ENCODE data around the gene ATP8B4. TPM values are rescaled to one million over a fixed set of nuclear protein-coding genes. Genes with fewer than 3 reads are reported as not detected.

The ATP8B4 gene
- total RNA-seq, 6 donors from 2014 or later = 2.2 to 9.4 (median 5.4) TPM

DNA sequence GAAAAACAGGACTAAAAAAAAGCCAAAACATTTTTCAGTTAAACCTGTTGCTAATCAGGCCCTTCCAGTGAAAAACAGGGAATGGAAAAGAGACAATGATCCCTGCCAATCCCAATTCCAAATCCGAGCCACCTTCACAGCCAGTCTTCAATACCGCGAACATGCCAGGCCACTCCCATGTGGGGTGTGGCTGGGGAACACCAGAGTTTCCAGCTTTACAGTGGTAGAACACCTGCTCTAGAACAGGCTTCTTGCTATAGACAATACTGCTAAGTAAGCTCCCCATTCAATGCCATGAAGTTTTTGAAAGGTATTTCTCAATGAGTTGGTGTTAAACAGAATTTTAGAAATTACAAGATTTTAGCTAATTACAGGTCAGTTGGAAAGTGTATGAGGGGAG, 228.3 kb downstream of the ATP8B4 start:
- H3K36me3 ChIP-seq = no peaks in the 10 kb centered on the region

GRCh38 chr15:49889536-49889935, 229.5 kb downstream of the ATP8B4 start:
- TF ChIP-seq EP300 (IDR thresholded peaks at IDR 0.05) (no peak), POLR2A (IDR thresholded peaks at IDR 0.05) (no peak), POLR2AphosphoS5 (IDR thresholded peaks at IDR 0.05) (no peak), CTCF (IDR thresholded peaks at IDR 0.05) (no peak)
- ATAC-seq (ENCODE audit: low FRiP score in 2 of 2) = no peak
- H3K4me3 ChIP-seq = no peak overlapping the region
- no peaks in the 10 kb centered on the region for H3K36me3 ChIP-seq
- WGBS, 2 donors = 78 to 80% methylated on average over 2 of the region's 2 CpGs
- H3K4me1 ChIP-seq = no peaks in the 10 kb centered on the region
- no peak for DNase-seq
- H3K27me3 ChIP-seq = no peaks in the 10 kb centered on the region
- H3K27ac ChIP-seq = no peak overlapping the region
- H3K9me3 ChIP-seq = no peaks in the 10 kb centered on the region

More for the DNA sequence above, 228.3 kb downstream of the ATP8B4 start:
- no peak for TF ChIP-seq EP300 (IDR thresholded peaks at IDR 0.05)
- no peak for TF ChIP-seq POLR2AphosphoS5 (IDR thresholded peaks at IDR 0.05)
- no peak for TF ChIP-seq CTCF (IDR thresholded peaks at IDR 0.05)
- no peak for TF ChIP-seq POLR2A (IDR thresholded peaks at IDR 0.05)
- WGBS, 2 donors = 89 to 92% methylated on average over 3 of the region's 3 CpGs
- Histone ChIP-seq H3K9me3 (no peaks in the 10 kb centered on the region), H3K4me1 (no peaks in the 10 kb centered on the region), H3K27me3 (no peaks in the 10 kb centered on the region), H3K4me3 (no peak overlapping the region), H3K27ac (no peak overlapping the region)
- ATAC-seq (ENCODE audit: low FRiP score in 2 of 2) (no peak), DNase-seq (no peak)

DNA sequence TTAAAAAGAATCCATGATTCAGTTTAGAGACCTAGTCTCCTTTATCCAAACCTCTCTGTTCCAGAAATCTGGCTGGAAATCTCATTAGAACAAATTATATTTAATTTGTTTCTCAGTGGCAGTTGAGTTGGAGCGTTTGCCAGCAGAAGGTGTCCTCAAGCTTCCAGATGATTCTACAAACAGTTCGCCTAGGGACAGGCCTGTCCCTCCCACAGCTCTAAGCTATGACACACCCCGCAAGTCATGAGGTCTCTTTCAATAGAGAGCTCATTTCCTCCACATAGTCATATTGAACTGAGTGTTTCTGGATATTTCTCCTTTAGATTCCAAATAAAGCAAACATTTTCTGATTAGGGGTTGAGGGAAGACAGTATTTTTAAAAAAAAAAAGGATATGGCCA, 230.3 kb downstream of the ATP8B4 start:
- DNase-seq = no peak
- H3K36me3 ChIP-seq = no peaks in the 10 kb centered on the region
- no peaks in the 10 kb centered on the region for H3K27me3 ChIP-seq
- ATAC-seq (ENCODE audit: low FRiP score in 2 of 2) = no peak
- H3K27ac ChIP-seq = no peak overlapping the region
- H3K4me3 ChIP-seq = no peak overlapping the region
- no peaks in the 10 kb centered on the region for H3K4me1 ChIP-seq
- H3K9me3 ChIP-seq = no peaks in the 10 kb centered on the region
- no peak for TF ChIP-seq POLR2A (IDR thresholded peaks at IDR 0.05)
- TF ChIP-seq EP300 (IDR thresholded peaks at IDR 0.05) = no peak
- TF ChIP-seq POLR2AphosphoS5 (IDR thresholded peaks at IDR 0.05) = no peak
- TF ChIP-seq CTCF (IDR thresholded peaks at IDR 0.05) = no peak
- 78 to 92% methylated on average over 3 of the region's 3 CpGs for WGBS, 2 donors

- no peaks in the 10 kb centered on the region for H3K4me1 ChIP-seq
- no peak overlapping the region for H3K27ac ChIP-seq
- no peaks in the 10 kb centered on the region for H3K36me3 ChIP-seq
- DNase-seq (no peak), ATAC-seq (ENCODE audit: low FRiP score in 2 of 2) (no peak)
- no peaks in the 10 kb centered on the region for H3K27me3 ChIP-seq
- TF ChIP-seq EP300 (IDR thresholded peaks at IDR 0.05) = no peak
- TF ChIP-seq POLR2AphosphoS5 (IDR thresholded peaks at IDR 0.05) = no peak
- TF ChIP-seq CTCF (IDR thresholded peaks at IDR 0.05) = no peak
- TF ChIP-seq POLR2A (IDR thresholded peaks at IDR 0.05) = no peak
- no peaks in the 10 kb centered on the region for H3K9me3 ChIP-seq
- 88 to 92% methylated on average over 2 of the region's 2 CpGs for WGBS, 2 donors
- no peak overlapping the region for H3K4me3 ChIP-seq
Measured at GRCh38 chr15:49888323-49888693, 230.7 kb downstream of the ATP8B4 start.

GRCh38 chr15:49887659-49888322, 231.2 kb downstream of the ATP8B4 start:
- DNase-seq (no peak), ATAC-seq (ENCODE audit: low FRiP score in 2 of 2) (no peak)
- no peaks in the 10 kb centered on the region for H3K4me1 ChIP-seq
- WGBS, 2 donors = 60 to 81% methylated on average over 7 of the region's 7 CpGs
- H3K27me3 ChIP-seq = no peaks in the 10 kb centered on the region
- TF ChIP-seq POLR2A (IDR thresholded peaks at IDR 0.05) (no peak), POLR2AphosphoS5 (IDR thresholded peaks at IDR 0.05) (no peak), CTCF (IDR thresholded peaks at IDR 0.05) (no peak), EP300 (IDR thresholded peaks at IDR 0.05) (no peak)
- no peak overlapping the region for H3K4me3 ChIP-seq
- no peak overlapping the region for H3K27ac ChIP-seq
- H3K36me3 ChIP-seq = no peaks in the 10 kb centered on the region
- no peaks in the 10 kb centered on the region for H3K9me3 ChIP-seq

Data from upper lobe of left lung (tissue), 6 donors.